ENCODE data around the gene SBK3.

The SBK3 gene

GRCh38 chr19:55567708-55568328, 22.5 kb upstream of the SBK3 start:
- H3K4me3 ChIP-seq (ENCODE audit: low read length): no peak overlapping the region
- no peak overlapping the region for H3K9ac ChIP-seq (ENCODE audit: low read length)
- no peaks in the 10 kb centered on the region for H3K9me3 ChIP-seq (replicated peaks; ENCODE audit: insufficient read depth, low read length)
- no peaks in the 10 kb centered on the region for H4K20me1 ChIP-seq (ENCODE audit: insufficient read depth, low read length)
- no peaks in the 10 kb centered on the region for H3K4me1 ChIP-seq (ENCODE audit: low read length)
- no peak for DNase-seq
- no peak overlapping the region for H3K4me2 ChIP-seq (ENCODE audit: low read depth, low read length)
- H2AFZ ChIP-seq (ENCODE audit: low read length): no peak overlapping the region
- H3K9me2 ChIP-seq (replicated peaks; ENCODE audit: insufficient read depth, low read length): no peaks in the 10 kb centered on the region
- no peaks in the 10 kb centered on the region for H3K36me3 ChIP-seq (replicated peaks; ENCODE audit: insufficient read depth, low read length)
- H3K79me2 ChIP-seq (ENCODE audit: low read length): no peaks in the 10 kb centered on the region
- peaks cover 75% of the 10 kb centered on the region for H3K27me3 ChIP-seq (replicated peaks; ENCODE audit: insufficient read depth, low read length)
- H3K27ac ChIP-seq (ENCODE audit: low read length): no peak overlapping the region
- TF ChIP-seq EZH2 (optimal IDR thresholded peaks at IDR 0.05; ENCODE audit: low read depth, low read length) (no peak), CTCF (IDR thresholded peaks at IDR 0.05; ENCODE audit: low read length) (no peak), EZH2phosphoT487 (IDR thresholded peaks at IDR 0.05; ENCODE audit: low read length) (no peak)
- no peaks in the 10 kb centered on the region for H3F3A ChIP-seq (ENCODE audit: insufficient read depth, low read length)

- no peak for DNase-seq
- Histone ChIP-seq H2AFZ (ENCODE audit: low read length) (no peak overlapping the region), H3K9ac (ENCODE audit: low read length) (no peak overlapping the region), H3K4me2 (ENCODE audit: low read depth, low read length) (no peak overlapping the region), H3K36me3 (replicated peaks; ENCODE audit: insufficient read depth, low read length) (no peaks in the 10 kb centered on the region), H4K20me1 (ENCODE audit: insufficient read depth, low read length) (no peaks in the 10 kb centered on the region), H3K4me1 (ENCODE audit: low read length) (no peaks in the 10 kb centered on the region), H3K27ac (ENCODE audit: low read length) (no peak overlapping the region), H3K4me3 (ENCODE audit: low read length) (no peak overlapping the region), H3K79me2 (ENCODE audit: low read length) (no peaks in the 10 kb centered on the region), H3K9me2 (replicated peaks; ENCODE audit: insufficient read depth, low read length) (no peaks in the 10 kb centered on the region), H3K9me3 (replicated peaks; ENCODE audit: insufficient read depth, low read length) (no peaks in the 10 kb centered on the region), H3K27me3 (replicated peaks; ENCODE audit: insufficient read depth, low read length) (peaks cover 78% of the 10 kb centered on the region), H3F3A (ENCODE audit: insufficient read depth, low read length) (no peaks in the 10 kb centered on the region)
- no peak for TF ChIP-seq CTCF (IDR thresholded peaks at IDR 0.05; ENCODE audit: low read length)
- no peak for TF ChIP-seq EZH2phosphoT487 (IDR thresholded peaks at IDR 0.05; ENCODE audit: low read length)
- no peak for TF ChIP-seq EZH2 (optimal IDR thresholded peaks at IDR 0.05; ENCODE audit: low read depth, low read length)
These were observed 21.5 kb upstream of the SBK3 start for GRCh38 chr19:55566823-55567222.

- Histone ChIP-seq H3K36me3 (replicated peaks; ENCODE audit: insufficient read depth, low read length) (no peaks in the 10 kb centered on the region), H2AFZ (ENCODE audit: low read length) (no peak overlapping the region), H3K4me2 (ENCODE audit: low read depth, low read length) (no peak overlapping the region), H3K9me2 (replicated peaks; ENCODE audit: insufficient read depth, low read length) (no peaks in the 10 kb centered on the region), H4K20me1 (ENCODE audit: insufficient read depth, low read length) (no peaks in the 10 kb centered on the region), H3K4me1 (ENCODE audit: low read length) (no peaks in the 10 kb centered on the region), H3K4me3 (ENCODE audit: low read length) (no peak overlapping the region), H3F3A (ENCODE audit: insufficient read depth, low read length) (no peaks in the 10 kb centered on the region), H3K9me3 (replicated peaks; ENCODE audit: insufficient read depth, low read length) (no peaks in the 10 kb centered on the region), H3K27me3 (replicated peaks; ENCODE audit: insufficient read depth, low read length) (peaks cover 89% of the 10 kb centered on the region), H3K27ac (ENCODE audit: low read length) (no peak overlapping the region), H3K79me2 (ENCODE audit: low read length) (no peaks in the 10 kb centered on the region), H3K9ac (ENCODE audit: low read length) (no peak overlapping the region)
- TF ChIP-seq CTCF (IDR thresholded peaks at IDR 0.05; ENCODE audit: low read length): no peak
- no peak for TF ChIP-seq EZH2phosphoT487 (IDR thresholded peaks at IDR 0.05; ENCODE audit: low read length)
- TF ChIP-seq EZH2 (optimal IDR thresholded peaks at IDR 0.05; ENCODE audit: low read depth, low read length): no peak
- DNase-seq: no peak
These were observed 17.9 kb upstream of the SBK3 start for GRCh38 chr19:55563261-55563690.
